Right lobe of liver (tissue), 6 donors: ENCODE measurements around the gene EPB41L1. TPM values are rescaled to one million over a fixed set of nuclear protein-coding genes. Genes with fewer than 3 reads are reported as not detected.

Experiments used
- ATAC-seq, 4 donors: fragments of 200-7000 bp; cut with Tn5 transposase; one replicate each; pipeline ENCODE4 v1.9.1; 2020; ENCODE audit warnings: mild to moderate bottlenecking in 4 of 4, moderate library complexity in 4 of 4
- DNase-seq, 3 donors: peaks; one replicate each; pipeline ENCODE4 v3.0.0-alpha.2; 2020
- H3K27ac ChIP-seq, 3 donors: fragments of 200-600 bp; one replicate each; pipeline ENCODE4 v1.8.0; 2022
- H3K27me3 ChIP-seq, 2 donors: fragments of 200-600 bp; one replicate each; pipeline ENCODE4 v1.8.0; 2022
- H3K36me3 ChIP-seq, 4 donors: fragments of 200-600 bp; sonication (generic) in 1 of 4; one replicate each; pipeline versions ENCODE4 v1.5.1 to v1.8.0; 2017 to 2022; ENCODE audit warnings: control low read depth in 1 of 4
- H3K4me1 ChIP-seq, 4 donors: fragments of 200-600 bp; sonication (generic) in 1 of 4; one replicate each; pipeline versions ENCODE4 v1.5.1 to v1.8.0; 2017 to 2022; ENCODE audit warnings: control low read depth in 1 of 4
- H3K4me3 ChIP-seq, 3 donors: fragments of 200-600 bp; one replicate each; pipeline ENCODE4 v1.8.0; 2022
- H3K9me3 ChIP-seq, 4 donors: fragments of 200-600 bp; sonication (generic) in 1 of 4; one replicate each; pipeline versions ENCODE4 v1.5.1 to v1.8.0; 2017 to 2022; ENCODE audit warnings: control low read depth in 1 of 4
- POLR2A ChIP-seq: fragments of 450-650 bp; IDR thresholded peaks from one replicate; pipeline ENCODE4 v1.6.1; 2017; ENCODE audit warnings: antibody characterized with exemption, mild to moderate bottlenecking
- WGBS: methylation state at CpG from one replicate; pipeline ENCODE4 v1.1.6; 2018; ENCODE audit warnings: low coverage, low lambda C conversion rate; ENCODE audit not compliant: insufficient coverage; ENCODE audit errors: missing lambda C conversion rate; 5-methylcytosine and 5-hydroxymethylcytosine counted together
- intact Hi-C, 2 donors: fragments of 100-400 bp; cut with DNase I; formaldehyde crosslinking; loops; one replicate each; pipeline versions ENCODE4 v1.11.2 to v1.14.1; 2022
- total RNA-seq, 6 experiments: library from RNA; depleted of rRNA in 2 of 6; stranded (reverse); fragments of >200 nt in 2 of 6; fragmentation: NEBNext Ultra II Directional in 3 of 6; extraction: Animal tissue kit (Norgen Biotek cat#: 25700) in 3 of 6; gene quantifications; one replicate each; pipeline versions ENCODE4 v1.1.0 to v1.2.4, GENCODE V29; 2016 to 2023
- TF ChIP-seq, protein P1 (sequence below), 4 donors: fragments of 200-600 bp in 3 of 4; fragments of 450-650 bp in 1 of 4; IDR thresholded peaks; one replicate each; pipeline versions ENCODE4 v1.5.1 to v1.8.0; 2016 to 2022; ENCODE audit warnings: antibody characterized with exemption in 4 of 4, mild to moderate bottlenecking in 2 of 4
- donor health status: DM: no; HTN: yes; CAD: no.
- donor health status: DM: no; HTN: no; CAD: no.
- donor health status: DM: no; HTN: no; CAD: no.
- donor health status: DM: no; HTN: yes; CAD: no.
- donor health status: DM: no; HTN: yes; CAD: no.

Gene EPB41L1
- total RNA-seq, 6 experiments from 2014 or later: 3.1 to 13.2 (median 5.3) TPM

DNA sequence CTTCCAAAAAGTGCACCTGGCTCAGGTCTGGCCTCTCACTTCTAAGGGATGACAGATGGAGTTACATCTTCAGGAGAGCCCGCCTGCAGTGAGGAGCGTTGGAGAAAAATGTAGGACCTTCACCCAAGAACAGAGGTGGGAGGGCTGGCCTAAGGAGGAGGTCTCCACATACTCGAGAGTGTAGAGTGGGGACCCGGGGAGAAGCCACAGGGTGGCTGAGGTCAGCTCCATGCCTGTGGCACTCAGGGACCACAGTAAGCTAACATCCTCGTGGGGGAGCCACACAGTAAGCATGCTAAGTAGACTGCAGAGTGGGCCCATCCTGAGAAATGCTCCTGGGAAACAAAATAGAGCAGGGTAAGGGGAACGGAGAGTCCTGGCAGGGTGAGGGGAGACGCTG, 105.8 kb downstream of the EPB41L1 start:
- Histone ChIP-seq H3K36me3 (peaks cover 0 to 14% (median 4%) of the 10 kb centered on the region in 4 donors), H3K4me3 (no peak overlapping the region), H3K4me1 (no peaks in the 10 kb centered on the region), H3K9me3 (no peaks in the 10 kb centered on the region), H3K27me3 (no peaks in the 10 kb centered on the region), H3K27ac (no peak overlapping the region)
- TF ChIP-seq, protein P1, sequence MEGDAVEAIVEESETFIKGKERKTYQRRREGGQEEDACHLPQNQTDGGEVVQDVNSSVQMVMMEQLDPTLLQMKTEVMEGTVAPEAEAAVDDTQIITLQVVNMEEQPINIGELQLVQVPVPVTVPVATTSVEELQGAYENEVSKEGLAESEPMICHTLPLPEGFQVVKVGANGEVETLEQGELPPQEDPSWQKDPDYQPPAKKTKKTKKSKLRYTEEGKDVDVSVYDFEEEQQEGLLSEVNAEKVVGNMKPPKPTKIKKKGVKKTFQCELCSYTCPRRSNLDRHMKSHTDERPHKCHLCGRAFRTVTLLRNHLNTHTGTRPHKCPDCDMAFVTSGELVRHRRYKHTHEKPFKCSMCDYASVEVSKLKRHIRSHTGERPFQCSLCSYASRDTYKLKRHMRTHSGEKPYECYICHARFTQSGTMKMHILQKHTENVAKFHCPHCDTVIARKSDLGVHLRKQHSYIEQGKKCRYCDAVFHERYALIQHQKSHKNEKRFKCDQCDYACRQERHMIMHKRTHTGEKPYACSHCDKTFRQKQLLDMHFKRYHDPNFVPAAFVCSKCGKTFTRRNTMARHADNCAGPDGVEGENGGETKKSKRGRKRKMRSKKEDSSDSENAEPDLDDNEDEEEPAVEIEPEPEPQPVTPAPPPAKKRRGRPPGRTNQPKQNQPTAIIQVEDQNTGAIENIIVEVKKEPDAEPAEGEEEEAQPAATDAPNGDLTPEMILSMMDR (IDR thresholded peaks at IDR 0.05): no peak
- TF ChIP-seq POLR2A: no peak
- ATAC-seq (no peak), DNase-seq (no peak)
- intact Hi-C loops: no loop called here
- WGBS: 57% methylated on average over 7 of the region's 7 CpGs

DNA sequence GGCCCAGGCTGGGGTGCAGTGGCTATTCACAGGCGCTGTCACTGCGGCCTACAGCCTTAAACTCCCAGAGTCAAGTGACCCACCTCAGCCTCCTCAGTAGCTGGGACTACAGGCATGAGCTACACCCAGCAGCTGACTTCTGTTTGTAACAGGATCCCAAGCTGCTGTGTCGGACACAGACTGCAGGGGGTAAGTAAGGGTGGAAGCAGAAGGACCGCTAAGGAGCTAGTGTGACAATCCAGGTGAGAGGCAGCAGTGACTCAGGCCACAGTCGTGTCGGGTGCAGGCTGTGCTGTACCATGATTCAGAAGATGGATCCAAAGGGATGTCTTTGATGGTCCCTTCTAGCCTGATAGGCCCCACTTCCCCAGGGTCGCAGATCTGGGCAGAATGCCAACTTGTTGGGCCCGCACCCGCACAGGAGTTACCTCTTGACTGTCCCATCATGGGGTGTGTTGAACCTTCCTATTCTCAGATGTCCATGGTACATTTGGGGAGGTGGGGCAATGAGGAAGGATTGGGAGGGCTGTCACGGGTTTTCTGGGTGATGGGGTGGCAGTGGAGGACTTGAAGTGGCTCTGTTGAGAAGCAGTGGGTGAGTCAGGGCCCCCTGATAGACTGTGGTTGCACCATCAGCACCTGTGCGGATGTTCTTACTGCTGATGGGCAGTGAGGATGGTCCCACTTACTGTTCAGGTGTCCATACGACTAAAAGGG, 107.0 kb downstream of the EPB41L1 start:
- Histone ChIP-seq H3K27me3 (no peaks in the 10 kb centered on the region), H3K4me3 (no peak overlapping the region), H3K27ac (no peak overlapping the region), H3K36me3 (peaks cover 0 to 2% (median under 1%) of the 10 kb centered on the region in 4 donors), H3K9me3 (no peaks in the 10 kb centered on the region), H3K4me1 (no peaks in the 10 kb centered on the region)
- intact Hi-C loops: no loop called here
- DNase-seq: no peak
- ATAC-seq: no peak
- 71% methylated on average over 5 of the region's 12 CpGs for WGBS
- TF ChIP-seq POLR2A: no peak
- TF ChIP-seq, protein P1 (IDR thresholded peaks at IDR 0.05): no peak

DNA sequence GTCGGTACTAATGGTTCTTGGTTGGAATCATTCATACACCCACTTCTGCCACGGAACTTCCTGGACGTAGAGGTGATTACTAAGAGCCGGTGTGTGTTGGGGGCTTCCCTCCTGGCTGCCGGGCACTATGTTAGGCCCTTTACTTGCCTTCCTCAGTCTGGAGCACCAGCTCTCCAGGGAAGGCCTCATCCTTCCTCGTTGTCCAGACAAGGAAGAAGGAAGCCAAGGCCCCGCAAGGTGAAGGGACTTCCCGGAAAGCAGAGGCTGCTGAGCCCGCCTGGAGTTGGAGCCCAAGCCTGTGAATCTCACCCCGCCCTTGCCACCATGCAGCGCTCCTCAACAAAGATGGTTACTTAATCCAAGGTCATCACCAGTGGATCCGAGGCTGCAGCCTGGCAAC, 107.9 kb downstream of the EPB41L1 start:
- no peaks in the 10 kb centered on the region for H3K27me3 ChIP-seq
- no CpG with 5 or more reads among the region's 12 CpGs for WGBS
- ATAC-seq: no peak
- H3K27ac ChIP-seq: no peak overlapping the region
- intact Hi-C loops: no loop called here
- H3K4me1 ChIP-seq: no peaks in the 10 kb centered on the region
- H3K9me3 ChIP-seq: no peaks in the 10 kb centered on the region
- TF ChIP-seq, protein P1 (IDR thresholded peaks at IDR 0.05): no peak
- TF ChIP-seq POLR2A: no peak
- H3K4me3 ChIP-seq: no peak overlapping the region
- no peak for DNase-seq
- no peaks in the 10 kb centered on the region for H3K36me3 ChIP-seq

DNA sequence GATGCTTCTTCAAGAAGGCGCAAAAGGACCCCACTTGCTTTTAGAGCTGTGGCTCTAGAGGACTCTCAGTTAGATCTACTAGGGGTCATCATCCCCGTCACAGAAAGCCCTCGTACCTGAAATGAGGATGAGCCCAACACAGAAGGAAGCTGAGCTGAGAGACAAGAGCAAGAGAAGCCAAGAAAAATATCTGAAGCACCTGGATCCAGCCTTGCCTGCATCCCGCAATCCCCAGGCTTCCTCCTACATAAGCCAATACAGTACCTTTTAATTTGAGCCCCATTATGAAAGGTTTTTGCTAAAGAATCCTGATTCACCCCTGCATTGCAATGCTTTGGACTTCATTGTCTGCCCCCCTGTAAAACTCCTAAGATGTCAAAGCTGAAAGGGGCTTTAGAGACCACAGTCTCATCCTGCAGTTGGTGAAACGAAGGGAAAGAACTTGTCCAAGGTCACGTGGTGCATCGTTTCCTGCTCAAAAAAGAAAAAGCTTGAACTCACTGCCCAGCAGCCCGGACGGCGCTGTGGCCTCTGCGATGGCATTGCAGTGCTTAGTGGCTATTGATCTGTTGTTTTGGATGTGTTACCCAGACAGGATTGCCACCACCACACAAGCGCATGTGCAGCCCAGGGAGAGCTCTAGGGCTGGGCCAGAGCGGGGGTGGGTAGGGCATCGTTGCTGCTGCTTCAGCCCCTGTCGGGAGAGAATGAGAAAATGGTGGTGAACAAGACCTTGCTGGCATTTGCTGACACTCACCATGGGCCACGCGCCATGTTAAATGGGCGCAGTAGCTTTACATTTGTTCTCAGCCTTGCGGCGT, 110.1 kb downstream of the EPB41L1 start:
- ATAC-seq (no peak), DNase-seq (no peak)
- H3K27ac ChIP-seq: no peak overlapping the region
- no peaks in the 10 kb centered on the region for H3K9me3 ChIP-seq
- intact Hi-C loops: no loop called here
- H3K27me3 ChIP-seq: no peaks in the 10 kb centered on the region
- TF ChIP-seq, protein P1 (IDR thresholded peaks at IDR 0.05): no peak
- TF ChIP-seq POLR2A: no peak
- no peak overlapping the region for H3K4me3 ChIP-seq
- H3K36me3 ChIP-seq: no peaks in the 10 kb centered on the region
- WGBS: 61% methylated on average over 11 of the region's 20 CpGs
- no peaks in the 10 kb centered on the region for H3K4me1 ChIP-seq
